ENCODE results near the gene CCNL2. TPM values are rescaled to one million over a fixed set of nuclear protein-coding genes. Genes with fewer than 3 reads are reported as not detected.

The CCNL2 gene
- total and polyA plus RNA-seq, 2 of the 13 experiments (the other 11 are each of a cell fraction or from before 2014, with no cell fraction given), result 105 to 340 TPM

DNA sequence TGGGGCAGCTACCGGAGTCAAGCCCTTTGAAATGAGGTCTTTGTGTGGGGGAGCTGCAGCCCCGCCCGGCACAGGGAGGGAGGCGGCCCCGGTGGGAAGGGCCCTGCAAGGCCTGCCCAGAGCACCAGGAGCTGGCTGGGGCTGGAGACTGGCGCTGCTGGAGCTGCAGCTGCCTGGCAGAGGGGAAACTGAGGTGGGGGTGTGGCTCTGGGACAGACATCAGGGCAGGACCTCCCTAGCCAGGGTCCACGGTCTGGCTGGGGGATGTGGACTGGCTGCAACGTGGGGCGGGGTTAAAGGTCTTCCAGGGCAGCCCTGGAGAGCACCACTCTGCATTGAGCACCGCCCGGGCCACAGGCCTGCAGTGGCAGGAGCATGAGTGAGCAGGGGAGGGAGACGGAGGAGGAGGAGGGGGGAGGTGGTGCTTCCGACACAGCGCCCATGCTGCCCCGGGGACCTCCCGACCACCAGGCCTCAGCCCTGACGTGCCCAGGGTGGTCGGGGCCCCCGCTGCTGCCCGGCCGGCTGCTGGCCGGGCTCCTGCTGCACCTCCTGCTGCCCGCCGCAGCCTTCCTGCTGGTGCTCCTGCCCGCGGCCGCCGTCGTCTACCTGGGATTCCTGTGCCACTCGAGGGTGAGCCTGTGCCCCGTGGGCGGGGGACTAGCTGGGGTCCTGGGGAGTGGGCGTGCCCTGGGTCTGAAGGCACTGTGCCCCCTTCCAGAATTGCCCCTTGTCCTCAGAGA, 26.8 kb upstream of the CCNL2 start (continued):
- TF ChIP-seq ATRX (CRISPR knock-in tag; IDR thresholded peaks at IDR 0.05; ENCODE audit: borderline replicate concordance) (no peak), NR2F2 (IDR thresholded peaks at IDR 0.05; ENCODE audit: borderline replicate concordance, low read depth) (no peak), MAFG (CRISPR knock-in tag; IDR thresholded peaks at IDR 0.05) (no peak), TOE1 (CRISPR knock-in tag; IDR thresholded peaks at IDR 0.05) (no peak), ZNF660 (CRISPR knock-in tag; IDR thresholded peaks at IDR 0.05; ENCODE audit: borderline replicate concordance, low read depth) (no peak), XBP1 (CRISPR knock-in tag; IDR thresholded peaks at IDR 0.05) (no peak), ZNF230 (CRISPR knock-in tag; IDR thresholded peaks at IDR 0.05) (no peak), EZH2 (conservative IDR thresholded peaks at IDR 0.05; ENCODE audit: low read depth, low read length) (no peak), RCOR2 (CRISPR knock-in tag; IDR thresholded peaks at IDR 0.05) (no peak), ISL2 (CRISPR knock-in tag; IDR thresholded peaks at IDR 0.05) (no peak), YEATS4 (CRISPR knock-in tag; IDR thresholded peaks at IDR 0.05; ENCODE audit: borderline replicate concordance) (0 out of 2 replicates have a peak, but pooled peaks have one; percentile 10), HOXA7 (CRISPR knock-in tag; IDR thresholded peaks at IDR 0.05) (no peak), ZNF672 (CRISPR knock-in tag; IDR thresholded peaks at IDR 0.05) (peak; percentile 47; the same call in 1 of the 2 replicates), ZNF343 (CRISPR knock-in tag; IDR thresholded peaks at IDR 0.05) (no peak), NR1H2 (CRISPR knock-in tag; IDR thresholded peaks at IDR 0.05; ENCODE audit: borderline replicate concordance, low read depth) (no peak), CBFB (CRISPR knock-in tag; IDR thresholded peaks at IDR 0.05) (no peak), ZKSCAN1 (IDR thresholded peaks at IDR 0.05; ENCODE audit: low read length) (no peak), ZNF136 (CRISPR knock-in tag; IDR thresholded peaks at IDR 0.05; ENCODE audit: low read depth) (no peak)
- TF ChIP-seq, protein P1, sequence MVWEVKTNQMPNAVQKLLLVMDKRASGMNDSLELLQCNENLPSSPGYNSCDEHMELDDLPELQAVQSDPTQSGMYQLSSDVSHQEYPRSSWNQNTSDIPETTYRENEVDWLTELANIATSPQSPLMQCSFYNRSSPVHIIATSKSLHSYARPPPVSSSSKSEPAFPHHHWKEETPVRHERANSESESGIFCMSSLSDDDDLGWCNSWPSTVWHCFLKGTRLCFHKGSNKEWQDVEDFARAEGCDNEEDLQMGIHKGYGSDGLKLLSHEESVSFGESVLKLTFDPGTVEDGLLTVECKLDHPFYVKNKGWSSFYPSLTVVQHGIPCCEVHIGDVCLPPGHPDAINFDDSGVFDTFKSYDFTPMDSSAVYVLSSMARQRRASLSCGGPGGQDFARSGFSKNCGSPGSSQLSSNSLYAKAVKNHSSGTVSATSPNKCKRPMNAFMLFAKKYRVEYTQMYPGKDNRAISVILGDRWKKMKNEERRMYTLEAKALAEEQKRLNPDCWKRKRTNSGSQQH (CRISPR knock-in tag; IDR thresholded peaks at IDR 0.05; ENCODE audit: low read depth), result peak; percentile 22; the same call in 1 of the 2 replicates
- TF ChIP-seq, protein P2, sequence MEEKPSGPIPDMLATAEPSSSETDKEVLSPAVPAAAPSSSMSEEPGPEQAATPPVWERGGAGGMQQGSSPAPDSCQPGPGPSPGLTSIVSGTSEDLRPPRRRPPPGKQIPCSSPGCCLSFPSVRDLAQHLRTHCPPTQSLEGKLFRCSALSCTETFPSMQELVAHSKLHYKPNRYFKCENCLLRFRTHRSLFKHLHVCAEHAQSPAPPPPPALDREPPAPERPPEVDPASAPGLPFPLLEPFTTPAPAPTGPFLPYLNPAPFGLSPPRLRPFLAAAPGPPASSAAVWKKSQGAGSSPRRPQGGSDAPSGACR (CRISPR knock-in tag; IDR thresholded peaks at IDR 0.05), result peak; percentile 51; the same call in 1 of the 2 replicates
- TF ChIP-seq, protein P3, sequence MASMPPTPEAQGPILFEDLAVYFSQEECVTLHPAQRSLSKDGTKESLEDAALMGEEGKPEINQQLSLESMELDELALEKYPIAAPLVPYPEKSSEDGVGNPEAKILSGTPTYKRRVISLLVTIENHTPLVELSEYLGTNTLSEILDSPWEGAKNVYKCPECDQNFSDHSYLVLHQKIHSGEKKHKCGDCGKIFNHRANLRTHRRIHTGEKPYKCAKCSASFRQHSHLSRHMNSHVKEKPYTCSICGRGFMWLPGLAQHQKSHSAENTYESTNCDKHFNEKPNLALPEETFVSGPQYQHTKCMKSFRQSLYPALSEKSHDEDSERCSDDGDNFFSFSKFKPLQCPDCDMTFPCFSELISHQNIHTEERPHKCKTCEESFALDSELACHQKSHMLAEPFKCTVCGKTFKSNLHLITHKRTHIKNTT (CRISPR knock-in tag; IDR thresholded peaks at IDR 0.05), result no peak
- TF ChIP-seq, protein P4, sequence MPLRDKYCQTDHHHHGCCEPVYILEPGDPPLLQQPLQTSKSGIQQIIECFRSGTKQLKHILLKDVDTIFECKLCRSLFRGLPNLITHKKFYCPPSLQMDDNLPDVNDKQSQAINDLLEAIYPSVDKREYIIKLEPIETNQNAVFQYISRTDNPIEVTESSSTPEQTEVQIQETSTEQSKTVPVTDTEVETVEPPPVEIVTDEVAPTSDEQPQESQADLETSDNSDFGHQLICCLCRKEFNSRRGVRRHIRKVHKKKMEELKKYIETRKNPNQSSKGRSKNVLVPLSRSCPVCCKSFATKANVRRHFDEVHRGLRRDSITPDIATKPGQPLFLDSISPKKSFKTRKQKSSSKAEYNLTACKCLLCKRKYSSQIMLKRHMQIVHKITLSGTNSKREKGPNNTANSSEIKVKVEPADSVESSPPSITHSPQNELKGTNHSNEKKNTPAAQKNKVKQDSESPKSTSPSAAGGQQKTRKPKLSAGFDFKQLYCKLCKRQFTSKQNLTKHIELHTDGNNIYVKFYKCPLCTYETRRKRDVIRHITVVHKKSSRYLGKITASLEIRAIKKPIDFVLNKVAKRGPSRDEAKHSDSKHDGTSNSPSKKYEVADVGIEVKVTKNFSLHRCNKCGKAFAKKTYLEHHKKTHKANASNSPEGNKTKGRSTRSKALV (CRISPR knock-in tag; IDR thresholded peaks at IDR 0.05), result no peak
